ENCODE measurements around the gene PRKG1. TPM values are rescaled to one million over a fixed set of nuclear protein-coding genes. Genes with fewer than 3 reads are reported as not detected.
A peak's percentile ranks its signal among the peaks of the same experiment; 100 is the strongest.

Gene PRKG1
- total and polyA plus RNA-seq, 2 of the 8 experiments (the other 6 are each of a cell fraction or from before 2014, with no cell fraction given), result 4.2 to 15.2 TPM

GRCh38 chr10:52313933-52314821 is 1239.9 kb downstream of the PRKG1 start, which contains the start of gene DKK1 (continued):
- TF ChIP-seq, protein P1, sequence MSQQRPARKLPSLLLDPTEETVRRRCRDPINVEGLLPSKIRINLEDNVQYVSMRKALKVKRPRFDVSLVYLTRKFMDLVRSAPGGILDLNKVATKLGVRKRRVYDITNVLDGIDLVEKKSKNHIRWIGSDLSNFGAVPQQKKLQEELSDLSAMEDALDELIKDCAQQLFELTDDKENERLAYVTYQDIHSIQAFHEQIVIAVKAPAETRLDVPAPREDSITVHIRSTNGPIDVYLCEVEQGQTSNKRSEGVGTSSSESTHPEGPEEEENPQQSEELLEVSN (IDR thresholded peaks at IDR 0.05), result 0 out of 2 replicates have a peak, but pooled peaks have one; percentile 39
- TF ChIP-seq ATF2 (IDR thresholded peaks at IDR 0.05; ENCODE audit: low read length), result 0 out of 2 replicates have a peak, but pooled peaks have one; percentile 33
- TF ChIP-seq POLR2AphosphoS5 (IDR thresholded peaks at IDR 0.05; ENCODE audit: low read depth, low read length), result no peak
- TF ChIP-seq HDAC6 (IDR thresholded peaks at IDR 0.05; ENCODE audit: low read depth, low read length), result no peak
- peak; percentile 7 to 27; a peak in 1 of 4 replicates for TF ChIP-seq SIN3A (conservative IDR thresholded peaks at IDR 0.05 in 1 of 2, IDR thresholded peaks at IDR 0.05 in 1 of 2; ENCODE audit: low read depth in 1 of 2, low read length in 2 of 2)
- no peak for TF ChIP-seq TCF12 (IDR thresholded peaks at IDR 0.05; ENCODE audit: low read depth, low read length)
- peak; percentile 99 for TF ChIP-seq KDM4A (IDR thresholded peaks at IDR 0.05; ENCODE audit: low read depth, low read length, severe bottlenecking)
- TF ChIP-seq RXRA (IDR thresholded peaks at IDR 0.05; ENCODE audit: insufficient read depth, low read depth, low read length), result 0 out of 2 replicates have a peak, but pooled peaks have one; percentile 52
- TF ChIP-seq NANOG (IDR thresholded peaks at IDR 0.05; ENCODE audit: insufficient read depth, low read depth, low read length, poor library complexity, severe bottlenecking), result peak; percentile 71
- peak; percentile 63 for TF ChIP-seq CTBP2 (IDR thresholded peaks at IDR 0.05; ENCODE audit: borderline replicate concordance, insufficient read depth, insufficient read length, low read length)
- peak; percentile 22 for TF ChIP-seq EZH2 (IDR thresholded peaks at IDR 0.05; ENCODE audit: low read depth, low read length, severe bottlenecking)
- peak; percentile 65 to 75 for TF ChIP-seq RAD21 (IDR thresholded peaks at IDR 0.05 in 1 of 2, conservative IDR thresholded peaks at IDR 0.05 in 1 of 2; ENCODE audit: low read depth in 2 of 2, low read length in 2 of 2)
- peak; percentile 59 for TF ChIP-seq PHF8 (conservative IDR thresholded peaks at IDR 0.05; ENCODE audit: low read depth, low read length)
- TF ChIP-seq HDAC2 (IDR thresholded peaks at IDR 0.05; ENCODE audit: borderline replicate concordance in 1 of 2, low read depth in 2 of 2, low read length in 2 of 2), result peak in 1 of 2 experiments; percentile 59; a peak in 1 of 4 replicates
- peak; percentile 43; the same call in 1 of the 2 replicates for TF ChIP-seq FOSL1 (IDR thresholded peaks at IDR 0.05; ENCODE audit: insufficient read depth, low read depth, low read length)
- TF ChIP-seq ASH2L (IDR thresholded peaks at IDR 0.05; ENCODE audit: low read length), result peak; percentile 57
- TF ChIP-seq KDM1A (IDR thresholded peaks at IDR 0.05; ENCODE audit: borderline replicate concordance, low read length), result peak; percentile 68; the same call in 1 of the 2 replicates
- peak; percentile 81 for TF ChIP-seq TBP (IDR thresholded peaks at IDR 0.05; ENCODE audit: low read depth, low read length)

Measured in H1 (cell line).